ENCODE measurements around the gene CCDC149. TPM values are rescaled to one million over a fixed set of nuclear protein-coding genes. Genes with fewer than 3 reads are reported as not detected.

CCDC149 gene
- total and polyA plus RNA-seq, 2 of the 13 experiments (the other 11 are each of a cell fraction or from before 2014, with no cell fraction given), result 0.44 to 0.95 TPM

- peak; percentile 88 for ATAC-seq
- no peak for FAIRE-seq
- H2AFZ ChIP-seq (ENCODE audit: low read length), result no peak overlapping the region
- intact Hi-C loops (cut with micrococcal nuclease; ENCODE audit: unreplicated experiment), result no loop called here
- no peaks in the 10 kb centered on the region for H4K20me1 ChIP-seq (ENCODE audit: insufficient read depth, low read length)
- no peak for DNase-seq (ENCODE audit: low spot score)
- H3K79me2 ChIP-seq (ENCODE audit: insufficient read depth, low read length), result no peaks in the 10 kb centered on the region
- H3K4me2 ChIP-seq (ENCODE audit: low read depth, low read length), result no peak overlapping the region
- no peak for TF ChIP-seq RFXANK (CRISPR knock-in tag; IDR thresholded peaks at IDR 0.05)
- no peak for TF ChIP-seq MEIS1 (CRISPR knock-in tag; IDR thresholded peaks at IDR 0.05; ENCODE audit: borderline replicate concordance)
- no peak for TF ChIP-seq ZSCAN5A (CRISPR knock-in tag; IDR thresholded peaks at IDR 0.05; ENCODE audit: borderline replicate concordance)
- no peak for TF ChIP-seq ZNF275 (CRISPR knock-in tag; IDR thresholded peaks at IDR 0.05; ENCODE audit: borderline replicate concordance)
- TF ChIP-seq ZNF605 (CRISPR knock-in tag; IDR thresholded peaks at IDR 0.05), result no peak
- TF ChIP-seq ZNF569 (CRISPR knock-in tag; IDR thresholded peaks at IDR 0.05; ENCODE audit: borderline replicate concordance), result no peak
- TF ChIP-seq CTCF (CRISPR knock-in tag; IDR thresholded peaks at IDR 0.05), result 0 out of 2 replicates have a peak, but pooled peaks have one; percentile 4
- no peak for TF ChIP-seq KLF15 (CRISPR knock-in tag; IDR thresholded peaks at IDR 0.05; ENCODE audit: borderline replicate concordance)
- H3K36me3 ChIP-seq (replicated peaks in 1 of 2; ENCODE audit: control insufficient read depth in 1 of 2, insufficient read depth in 2 of 2, low read length in 2 of 2), result no peaks in the 10 kb centered on the region
- peaks cover 0 to 11% of the 10 kb centered on the region in 2 experiments; a peak in 2 of 5 replicates for H3K27me3 ChIP-seq (ENCODE audit: control insufficient read depth in 1 of 2, insufficient read depth in 2 of 2, low read length in 2 of 2)
- no peaks in the 10 kb centered on the region for H3K9me3 ChIP-seq (ENCODE audit: low read length)
- H3K9ac ChIP-seq (ENCODE audit: insufficient read depth, low read depth, low read length), result no peak overlapping the region
- 13% methylated on average over 2 of the region's 2 CpGs for WGBS (ENCODE audit: low lambda C conversion rate)
- H3K4me3 ChIP-seq (replicated peaks in 1 of 3; ENCODE audit: insufficient read depth in 1 of 3, low read depth in 2 of 3, low read length in 3 of 3), result no peak overlapping the region
- in situ Hi-C loops (cut with HindIII; ENCODE audit: extremely low pct_ligation_motif_present, low pct_unique_long_range_greater_than_20kb), result no loop called here
- no TSS peak for BruUV-seq (replicated peaks)
- H3K4me1 ChIP-seq (ENCODE audit: insufficient read depth, low read length), result no peaks in the 10 kb centered on the region
- POLR2A ChIA-PET, result no interaction called here
- CTCF ChIA-PET (ENCODE audit: low intra/inter-chr PET ratio, low total read pairs), result no interaction called here
- H3K27ac ChIP-seq (ENCODE audit: extremely low read length, insufficient read depth, low read length), result no peak overlapping the region
Observed at GRCh38 chr4:24809376-24809775, 103.5 kb downstream of the CCDC149 start.

All from HepG2 (cell line).